SJCRH30 (cell line): ENCODE data around the gene TFCP2L1. TPM values are rescaled to one million over a fixed set of nuclear protein-coding genes. Genes with fewer than 3 reads are reported as not detected.
A peak's percentile ranks its signal among the peaks of the same experiment; 100 is the strongest.

Experiments used
- DNase-seq, 2 experiments: peaks; one replicate each; pipeline ENCODE4 v3.0.0-alpha.2; 2015 to 2020
- H3K27ac ChIP-seq: fragments of 250-450 bp; sonication (Bioruptor Pico); 2 replicates; pipeline ENCODE4 v1.5.1; 2020; ENCODE audit warnings: mild to moderate bottlenecking, moderate library complexity
- H3K27me3 ChIP-seq: fragments of 250-450 bp; sonication (Bioruptor Pico); 2 replicates; pipeline ENCODE4 v1.5.1; 2020; ENCODE audit warnings: mild to moderate bottlenecking, moderate library complexity
- H3K36me3 ChIP-seq: fragments of 250-450 bp; sonication (Bioruptor Pico); 2 replicates; pipeline ENCODE4 v1.5.1; 2020; ENCODE audit warnings: mild to moderate bottlenecking, moderate library complexity
- H3K4me1 ChIP-seq: fragments of 250-450 bp; sonication (Bioruptor Pico); 2 replicates; pipeline ENCODE4 v1.5.1; 2020; ENCODE audit warnings: mild to moderate bottlenecking, moderate library complexity
- H3K4me3 ChIP-seq: fragments of 250-450 bp; sonication (Bioruptor Pico); 2 replicates; pipeline ENCODE4 v1.5.1; 2020; ENCODE audit warnings: mild to moderate bottlenecking, moderate library complexity
- H3K9me3 ChIP-seq: fragments of 250-450 bp; sonication (Bioruptor Pico); replicated peaks from 2 replicates; pipeline ENCODE4 v1.5.1; 2020; ENCODE audit warnings: mild to moderate bottlenecking, moderate library complexity
- total RNA-seq: library from RNA; depleted of rRNA; stranded (reverse); fragments of >200 nt; shearing (Covaris generic); gene quantifications from 2 replicates; pipeline ENCODE4 v1.2.3, GENCODE V29; 2014

Gene TFCP2L1
- total RNA-seq, 1 experiment from 2014 or later, result 0.08 TPM

DNA sequence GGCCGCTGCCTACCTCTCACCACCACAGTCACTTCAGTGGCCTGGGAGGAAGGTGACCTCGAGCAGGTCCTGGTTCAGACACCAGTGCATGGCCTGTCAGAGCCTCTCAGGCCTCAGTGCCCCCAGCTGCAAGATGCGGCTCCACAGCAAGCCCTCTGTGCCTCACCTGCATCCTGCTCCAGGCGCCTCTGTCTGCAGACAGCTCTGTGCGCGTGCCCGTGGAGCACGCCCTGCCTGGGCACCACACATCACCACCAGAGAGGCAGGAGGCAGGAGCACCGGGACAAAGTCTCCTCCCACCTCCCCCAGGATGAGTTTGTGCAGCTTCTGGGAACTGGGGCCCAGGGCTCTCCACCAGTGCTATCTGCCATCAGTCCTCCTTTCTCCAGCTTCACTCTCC, 98.7 kb downstream of the TFCP2L1 start:
- Histone ChIP-seq H3K27me3 (no peaks in the 10 kb centered on the region), H3K4me1 (peaks cover 22% of the 10 kb centered on the region), H3K4me3 (no peak overlapping the region), H3K9me3 (no peaks in the 10 kb centered on the region), H3K36me3 (no peaks in the 10 kb centered on the region), H3K27ac (peak overlapping the region; percentile 91)
- DNase-seq, result no peak

- DNase-seq, result peak; percentile 91 to 94
- Histone ChIP-seq H3K27me3 (no peaks in the 10 kb centered on the region), H3K4me3 (no peak overlapping the region), H3K27ac (peak overlapping the region; percentile 91), H3K4me1 (peaks cover 22% of the 10 kb centered on the region), H3K36me3 (no peaks in the 10 kb centered on the region), H3K9me3 (no peaks in the 10 kb centered on the region)
Observed at GRCh38 chr2:121185571-121186074, 99.4 kb downstream of the TFCP2L1 start.

GRCh38 chr2:121185111-121185510, 99.9 kb downstream of the TFCP2L1 start:
- H3K4me3 ChIP-seq, result no peak overlapping the region
- DNase-seq, result no peak
- peaks cover 22% of the 10 kb centered on the region for H3K4me1 ChIP-seq
- H3K27ac ChIP-seq, result peak overlapping the region; percentile 91
- H3K36me3 ChIP-seq, result peaks cover 3% of the 10 kb centered on the region; the same call in 1 of the 2 replicates
- H3K9me3 ChIP-seq, result no peaks in the 10 kb centered on the region
- H3K27me3 ChIP-seq, result no peaks in the 10 kb centered on the region

DNA sequence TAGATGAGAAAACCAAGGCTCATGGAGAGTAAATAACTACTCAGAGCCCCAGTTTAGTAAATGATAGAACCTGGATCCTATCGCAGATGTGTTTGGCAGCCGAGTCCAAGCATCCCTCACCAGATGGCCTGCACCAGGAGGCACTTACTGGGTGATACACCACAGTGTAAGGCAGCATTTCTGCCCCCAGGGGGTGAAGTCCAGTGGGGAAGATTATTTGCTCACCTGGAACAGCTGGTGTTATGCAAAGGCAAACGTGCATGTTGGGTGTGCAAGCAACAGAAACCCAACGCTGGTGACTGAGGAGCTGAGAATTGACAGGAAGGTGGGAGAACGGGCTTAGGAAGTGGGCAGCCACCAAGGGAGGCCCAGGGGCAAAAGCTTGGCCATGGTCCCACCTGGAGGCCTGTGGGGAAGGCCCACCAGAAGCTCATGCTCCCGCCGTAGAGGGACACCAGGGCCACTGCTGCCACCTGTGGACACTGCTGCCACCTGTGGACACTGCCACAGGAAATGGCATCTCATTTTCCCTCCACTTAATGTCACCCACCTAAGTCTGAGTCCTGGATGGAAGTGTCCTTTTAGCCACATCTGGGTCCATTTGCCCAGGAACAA, 100.6 kb downstream of the TFCP2L1 start:
- Histone ChIP-seq H3K27ac (peak overlapping the region; percentile 91), H3K4me3 (no peak overlapping the region), H3K9me3 (0 out of 2 replicates have a peak, but pooled peaks cover 2% of the 10 kb centered on the region), H3K4me1 (peaks cover 22% of the 10 kb centered on the region), H3K27me3 (no peaks in the 10 kb centered on the region), H3K36me3 (peaks cover 3% of the 10 kb centered on the region; the same call in 1 of the 2 replicates)
- DNase-seq, result no peak

GRCh38 chr2:121182520-121182919, 102.5 kb downstream of the TFCP2L1 start:
- no peak overlapping the region for H3K27ac ChIP-seq
- H3K27me3 ChIP-seq, result no peaks in the 10 kb centered on the region
- H3K36me3 ChIP-seq, result peaks cover 3% of the 10 kb centered on the region; the same call in 1 of the 2 replicates
- DNase-seq, result no peak
- no peak overlapping the region for H3K4me3 ChIP-seq
- 0 out of 2 replicates have a peak, but pooled peaks cover 2% of the 10 kb centered on the region for H3K9me3 ChIP-seq
- H3K4me1 ChIP-seq, result peaks cover 22% of the 10 kb centered on the region

- H3K9me3 ChIP-seq, result 0 out of 2 replicates have a peak, but pooled peaks cover 2% of the 10 kb centered on the region
- no peak overlapping the region for H3K27ac ChIP-seq
- DNase-seq, result no peak
- H3K27me3 ChIP-seq, result no peaks in the 10 kb centered on the region
- H3K4me1 ChIP-seq, result peaks cover 1% of the 10 kb centered on the region
- peaks cover 3% of the 10 kb centered on the region; the same call in 1 of the 2 replicates for H3K36me3 ChIP-seq
- no peak overlapping the region for H3K4me3 ChIP-seq
Observed at GRCh38 chr2:121179467-121179866, 105.5 kb downstream of the TFCP2L1 start.

DNA sequence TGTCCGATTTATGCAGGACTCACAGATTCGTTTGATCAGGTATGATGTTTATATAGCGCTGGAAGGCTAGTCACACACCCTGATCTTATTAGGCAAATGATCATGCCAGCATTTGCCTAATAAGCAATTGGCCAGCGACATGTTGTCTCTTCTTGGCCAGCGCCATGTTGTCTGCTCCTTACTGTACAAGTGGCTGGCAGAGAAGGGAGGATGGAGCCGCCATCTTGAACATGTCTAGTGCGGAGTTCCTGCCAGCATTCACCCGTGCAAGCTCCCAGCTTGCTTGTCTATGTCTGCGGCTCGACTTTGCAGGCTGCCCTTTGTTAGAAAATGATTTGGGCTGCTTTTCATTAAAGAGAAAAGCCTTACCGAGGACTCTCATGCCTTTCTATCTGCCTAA, 106.3 kb downstream of the TFCP2L1 start:
- H3K4me3 ChIP-seq, result no peak overlapping the region
- H3K4me1 ChIP-seq, result no peaks in the 10 kb centered on the region
- peaks cover 3% of the 10 kb centered on the region; the same call in 1 of the 2 replicates for H3K36me3 ChIP-seq
- H3K27me3 ChIP-seq, result no peaks in the 10 kb centered on the region
- 0 out of 2 replicates have a peak, but pooled peaks cover 2% of the 10 kb centered on the region for H3K9me3 ChIP-seq
- DNase-seq, result no peak
- H3K27ac ChIP-seq, result no peak overlapping the region

GRCh38 chr2:121177896-121178295, 107.1 kb downstream of the TFCP2L1 start:
- DNase-seq, result no peak
- Histone ChIP-seq H3K4me3 (no peak overlapping the region), H3K9me3 (0 out of 2 replicates have a peak, but pooled peaks cover 2% of the 10 kb centered on the region), H3K27ac (no peak overlapping the region), H3K4me1 (no peaks in the 10 kb centered on the region), H3K27me3 (no peaks in the 10 kb centered on the region), H3K36me3 (peaks cover 3% of the 10 kb centered on the region; the same call in 1 of the 2 replicates)

- Histone ChIP-seq H3K27me3 (no peaks in the 10 kb centered on the region), H3K4me3 (no peak overlapping the region), H3K36me3 (0 out of 2 replicates have a peak, but pooled peaks cover under 1% of the 10 kb centered on the region), H3K9me3 (peaks cover 6% of the 10 kb centered on the region; the same call in 1 of the 2 replicates), H3K27ac (no peak overlapping the region), H3K4me1 (no peaks in the 10 kb centered on the region)
- no peak for DNase-seq
Observed at GRCh38 chr2:121175326-121175725, 109.7 kb downstream of the TFCP2L1 start.

- H3K27ac ChIP-seq, result no peak overlapping the region
- H3K36me3 ChIP-seq, result no peaks in the 10 kb centered on the region
- no peak overlapping the region for H3K4me3 ChIP-seq
- H3K4me1 ChIP-seq, result no peaks in the 10 kb centered on the region
- H3K9me3 ChIP-seq, result peaks cover 4% of the 10 kb centered on the region; the same call in 1 of the 2 replicates
- no peak for DNase-seq
- H3K27me3 ChIP-seq, result no peaks in the 10 kb centered on the region
Observed at GRCh38 chr2:121173806-121174205, 111.2 kb downstream of the TFCP2L1 start.

DNA sequence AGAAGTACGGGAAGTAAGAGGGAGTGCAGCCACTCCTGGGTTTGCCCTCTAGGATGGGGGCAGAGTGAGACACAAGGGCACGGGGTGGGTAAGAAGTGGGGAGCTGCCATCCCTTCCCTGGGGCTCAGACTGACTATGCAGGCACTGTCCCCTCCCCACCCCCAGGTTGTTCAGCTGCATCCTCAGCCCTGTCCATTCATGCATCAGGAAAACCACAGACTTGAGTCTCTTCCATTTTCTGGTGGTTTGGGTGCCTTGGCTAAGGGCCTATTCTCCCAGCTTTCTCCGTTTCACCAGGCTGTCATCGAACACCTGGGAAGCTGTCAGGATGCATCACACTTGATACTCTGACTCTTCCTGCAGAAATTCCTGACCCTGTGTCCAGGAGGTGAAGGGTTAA, 111.9 kb downstream of the TFCP2L1 start:
- H3K4me1 ChIP-seq, result no peaks in the 10 kb centered on the region
- DNase-seq, result no peak
- H3K27ac ChIP-seq, result no peak overlapping the region
- H3K27me3 ChIP-seq, result no peaks in the 10 kb centered on the region
- H3K4me3 ChIP-seq, result no peak overlapping the region
- no peaks in the 10 kb centered on the region for H3K36me3 ChIP-seq
- peaks cover 4% of the 10 kb centered on the region; the same call in 1 of the 2 replicates for H3K9me3 ChIP-seq

GRCh38 chr2:121172456-121172855, 112.5 kb downstream of the TFCP2L1 start:
- H3K36me3 ChIP-seq, result no peaks in the 10 kb centered on the region
- no peak overlapping the region for H3K4me3 ChIP-seq
- no peak for DNase-seq
- no peaks in the 10 kb centered on the region for H3K4me1 ChIP-seq
- H3K9me3 ChIP-seq, result peaks cover 4% of the 10 kb centered on the region; the same call in 1 of the 2 replicates
- no peak overlapping the region for H3K27ac ChIP-seq
- H3K27me3 ChIP-seq, result no peaks in the 10 kb centered on the region

GRCh38 chr2:121171625-121172119, 113.3 kb downstream of the TFCP2L1 start:
- Histone ChIP-seq H3K36me3 (no peaks in the 10 kb centered on the region), H3K27me3 (no peaks in the 10 kb centered on the region), H3K9me3 (peaks cover 4% of the 10 kb centered on the region; the same call in 1 of the 2 replicates), H3K27ac (no peak overlapping the region), H3K4me1 (no peaks in the 10 kb centered on the region), H3K4me3 (no peak overlapping the region)
- DNase-seq, result no peak

GRCh38 chr2:121170577-121170976, 114.4 kb downstream of the TFCP2L1 start:
- Histone ChIP-seq H3K4me1 (no peaks in the 10 kb centered on the region), H3K36me3 (no peaks in the 10 kb centered on the region), H3K4me3 (no peak overlapping the region), H3K27me3 (no peaks in the 10 kb centered on the region), H3K27ac (no peak overlapping the region), H3K9me3 (peaks cover 4% of the 10 kb centered on the region; the same call in 1 of the 2 replicates)
- DNase-seq, result no peak

DNA sequence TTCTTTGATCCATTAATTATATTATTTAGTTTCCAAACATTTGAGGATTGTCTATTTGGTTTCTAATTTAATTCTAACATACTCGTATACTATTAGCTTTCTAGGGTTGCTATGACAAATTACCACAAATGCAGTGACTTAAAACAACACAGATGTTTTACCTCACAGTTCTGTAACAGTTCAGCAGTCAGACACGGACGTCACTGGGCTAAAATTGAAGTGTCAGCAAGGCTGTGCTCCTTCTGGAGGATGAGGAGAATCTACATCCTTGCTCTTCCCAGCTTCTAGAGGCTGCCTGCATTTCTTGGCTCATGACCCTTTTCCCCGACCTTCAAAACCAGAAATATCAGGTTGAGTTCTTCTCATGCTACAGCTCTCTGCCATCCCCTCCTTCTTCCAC, 117.6 kb downstream of the TFCP2L1 start:
- H3K27ac ChIP-seq, result no peak overlapping the region
- H3K27me3 ChIP-seq, result no peaks in the 10 kb centered on the region
- no peak overlapping the region for H3K4me3 ChIP-seq
- DNase-seq, result no peak
- H3K4me1 ChIP-seq, result no peaks in the 10 kb centered on the region
- H3K9me3 ChIP-seq, result peaks cover 4% of the 10 kb centered on the region; the same call in 1 of the 2 replicates
- H3K36me3 ChIP-seq, result no peaks in the 10 kb centered on the region
